Peyer's patch (tissue), 4 donors: ENCODE results near the gene MPHOSPH6.

Source experiments
- POLR2A ChIP-seq, 2 donors: fragments of 450-650 bp; IDR thresholded peaks; one replicate each; pipeline ENCODE4 v1.5.1; 2017; ENCODE audit warnings: antibody characterized with exemption in 2 of 2, mild to moderate bottlenecking in 2 of 2, moderate library complexity in 2 of 2
- TF ChIP-seq, protein P1 (sequence below), 6 experiments: fragments of 450-650 bp in 4 of 6; fragments of 200-600 bp in 2 of 6; sonication (generic) in 1 of 6; IDR thresholded peaks; one replicate each; pipeline ENCODE4 v1.5.1; 2017 to 2019; ENCODE audit warnings: antibody characterized with exemption in 6 of 6, mild to moderate bottlenecking in 3 of 6, moderate library complexity in 1 of 6

- TF ChIP-seq, protein P1, sequence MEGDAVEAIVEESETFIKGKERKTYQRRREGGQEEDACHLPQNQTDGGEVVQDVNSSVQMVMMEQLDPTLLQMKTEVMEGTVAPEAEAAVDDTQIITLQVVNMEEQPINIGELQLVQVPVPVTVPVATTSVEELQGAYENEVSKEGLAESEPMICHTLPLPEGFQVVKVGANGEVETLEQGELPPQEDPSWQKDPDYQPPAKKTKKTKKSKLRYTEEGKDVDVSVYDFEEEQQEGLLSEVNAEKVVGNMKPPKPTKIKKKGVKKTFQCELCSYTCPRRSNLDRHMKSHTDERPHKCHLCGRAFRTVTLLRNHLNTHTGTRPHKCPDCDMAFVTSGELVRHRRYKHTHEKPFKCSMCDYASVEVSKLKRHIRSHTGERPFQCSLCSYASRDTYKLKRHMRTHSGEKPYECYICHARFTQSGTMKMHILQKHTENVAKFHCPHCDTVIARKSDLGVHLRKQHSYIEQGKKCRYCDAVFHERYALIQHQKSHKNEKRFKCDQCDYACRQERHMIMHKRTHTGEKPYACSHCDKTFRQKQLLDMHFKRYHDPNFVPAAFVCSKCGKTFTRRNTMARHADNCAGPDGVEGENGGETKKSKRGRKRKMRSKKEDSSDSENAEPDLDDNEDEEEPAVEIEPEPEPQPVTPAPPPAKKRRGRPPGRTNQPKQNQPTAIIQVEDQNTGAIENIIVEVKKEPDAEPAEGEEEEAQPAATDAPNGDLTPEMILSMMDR (IDR thresholded peaks at IDR 0.05): no peak
- TF ChIP-seq POLR2A (IDR thresholded peaks at IDR 0.05): no peak
Measured at GRCh38 chr16:82185012-82185411, 15.0 kb upstream of the MPHOSPH6 start.
